NB4 (cell line): ENCODE measurements around the gene HECW1.

Experiments used
- MAX ChIP-seq: IDR thresholded peaks from 2 replicates; pipeline ENCODE4 v1.6.1; 2011; ENCODE audit warnings: low read depth, low read length
- MYC ChIP-seq: IDR thresholded peaks from 2 replicates; pipeline ENCODE4 v1.6.1; 2011; ENCODE audit warnings: low read depth, low read length
- POLR2A ChIP-seq: IDR thresholded peaks from 2 replicates; pipeline ENCODE4 v1.6.1; 2011; ENCODE audit warnings: mild to moderate bottlenecking; ENCODE audit not compliant: insufficient read length; ENCODE audit errors: extremely low read depth
- TF ChIP-seq, protein P1 (sequence below): IDR thresholded peaks from one replicate; pipeline ENCODE4 v1.5.1; 2012; ENCODE audit warnings: low read depth, low read length

DNA sequence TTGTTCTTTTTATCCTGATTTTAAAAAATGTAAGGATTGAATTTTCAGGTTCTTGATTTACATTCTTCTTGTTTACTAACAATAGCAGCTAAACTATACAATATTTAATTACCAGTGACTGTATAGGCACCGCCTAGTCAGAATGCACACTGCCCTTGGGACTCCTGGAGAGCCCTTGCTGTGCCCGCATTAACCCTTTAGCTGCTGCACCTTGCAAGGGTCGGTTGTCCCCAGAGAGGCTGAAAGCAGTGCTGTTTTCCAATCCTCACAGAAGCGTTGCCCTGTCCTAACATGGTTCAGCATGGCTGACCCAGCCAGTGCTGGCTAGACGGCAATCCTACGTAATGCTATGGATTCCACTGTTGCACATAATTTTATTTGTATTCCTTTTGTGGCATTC is 102.6 kb downstream of the HECW1 start:
- TF ChIP-seq, protein P1, sequence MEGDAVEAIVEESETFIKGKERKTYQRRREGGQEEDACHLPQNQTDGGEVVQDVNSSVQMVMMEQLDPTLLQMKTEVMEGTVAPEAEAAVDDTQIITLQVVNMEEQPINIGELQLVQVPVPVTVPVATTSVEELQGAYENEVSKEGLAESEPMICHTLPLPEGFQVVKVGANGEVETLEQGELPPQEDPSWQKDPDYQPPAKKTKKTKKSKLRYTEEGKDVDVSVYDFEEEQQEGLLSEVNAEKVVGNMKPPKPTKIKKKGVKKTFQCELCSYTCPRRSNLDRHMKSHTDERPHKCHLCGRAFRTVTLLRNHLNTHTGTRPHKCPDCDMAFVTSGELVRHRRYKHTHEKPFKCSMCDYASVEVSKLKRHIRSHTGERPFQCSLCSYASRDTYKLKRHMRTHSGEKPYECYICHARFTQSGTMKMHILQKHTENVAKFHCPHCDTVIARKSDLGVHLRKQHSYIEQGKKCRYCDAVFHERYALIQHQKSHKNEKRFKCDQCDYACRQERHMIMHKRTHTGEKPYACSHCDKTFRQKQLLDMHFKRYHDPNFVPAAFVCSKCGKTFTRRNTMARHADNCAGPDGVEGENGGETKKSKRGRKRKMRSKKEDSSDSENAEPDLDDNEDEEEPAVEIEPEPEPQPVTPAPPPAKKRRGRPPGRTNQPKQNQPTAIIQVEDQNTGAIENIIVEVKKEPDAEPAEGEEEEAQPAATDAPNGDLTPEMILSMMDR = no peak
- no peak for TF ChIP-seq MAX
- no peak for TF ChIP-seq POLR2A
- no peak for TF ChIP-seq MYC
